ENCODE measurements around the gene PCDH9. TPM values are rescaled to one million over a fixed set of nuclear protein-coding genes. Genes with fewer than 3 reads are reported as not detected.

PCDH9 gene
- total and polyA plus RNA-seq, 2 of the 13 experiments (the other 11 are each of a cell fraction or from before 2014, with no cell fraction given), result 0.09 TPM; not detected in 1

DNA sequence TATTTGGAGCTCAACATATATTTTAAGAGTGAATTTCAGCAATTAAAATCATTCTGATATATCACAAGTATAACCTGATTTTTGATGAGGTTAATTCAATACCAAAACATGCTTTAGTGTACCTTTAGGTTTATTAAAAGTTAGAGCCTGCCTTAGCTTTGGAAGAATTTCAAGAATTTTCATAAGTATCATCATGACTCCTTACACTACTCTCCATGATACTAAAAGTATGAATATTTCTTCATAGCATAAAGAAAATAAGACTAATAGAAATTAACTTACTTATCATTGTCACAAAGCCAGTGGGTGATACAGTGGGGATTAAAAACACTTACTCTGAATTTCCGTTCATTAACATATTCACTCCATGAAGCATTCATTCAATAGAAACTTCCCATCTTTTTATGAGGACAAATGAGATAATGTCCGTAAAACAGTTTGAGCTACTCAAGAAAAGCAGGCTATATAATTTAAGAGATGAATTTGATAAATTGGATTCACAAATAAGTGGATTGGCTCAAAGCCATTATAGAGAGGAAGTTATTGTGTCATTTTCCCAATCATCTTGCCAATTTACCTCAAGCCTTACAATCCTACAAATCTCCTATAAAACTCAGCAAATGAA lies 214.0 kb downstream of the PCDH9 start:
- H3K9me3 ChIP-seq (ENCODE audit: low read length), result no peaks in the 10 kb centered on the region
- ChIA-PET POLR2A (no interaction called here), CTCF (ENCODE audit: low intra/inter-chr PET ratio, low total read pairs) (no interaction called here)
- WGBS (ENCODE audit: low lambda C conversion rate), result 2% methylated on average over 2 of the region's 2 CpGs
- H3K4me3 ChIP-seq (replicated peaks in 1 of 3; ENCODE audit: insufficient read depth in 1 of 3, low read depth in 2 of 3, low read length in 3 of 3), result no peak overlapping the region
- DNase-seq (ENCODE audit: low spot score), result no peak
- H3K4me1 ChIP-seq (ENCODE audit: insufficient read depth, low read length), result no peaks in the 10 kb centered on the region
- in situ Hi-C loops (cut with HindIII; ENCODE audit: extremely low pct_ligation_motif_present, low pct_unique_long_range_greater_than_20kb) (no loop called here), intact Hi-C loops (cut with micrococcal nuclease; ENCODE audit: unreplicated experiment) (no loop called here)
- no peaks in the 10 kb centered on the region for H3K79me2 ChIP-seq (ENCODE audit: insufficient read depth, low read length)
- H4K20me1 ChIP-seq (ENCODE audit: insufficient read depth, low read length), result no peaks in the 10 kb centered on the region
- H3K9ac ChIP-seq (ENCODE audit: insufficient read depth, low read depth, low read length), result no peak overlapping the region
- BruUV-seq (replicated peaks), result no TSS peak
- no peak for ATAC-seq
- no peaks in the 10 kb centered on the region for H3K36me3 ChIP-seq (replicated peaks in 1 of 2; ENCODE audit: control insufficient read depth in 1 of 2, insufficient read depth in 2 of 2, low read length in 2 of 2)
- TF ChIP-seq, protein P1, sequence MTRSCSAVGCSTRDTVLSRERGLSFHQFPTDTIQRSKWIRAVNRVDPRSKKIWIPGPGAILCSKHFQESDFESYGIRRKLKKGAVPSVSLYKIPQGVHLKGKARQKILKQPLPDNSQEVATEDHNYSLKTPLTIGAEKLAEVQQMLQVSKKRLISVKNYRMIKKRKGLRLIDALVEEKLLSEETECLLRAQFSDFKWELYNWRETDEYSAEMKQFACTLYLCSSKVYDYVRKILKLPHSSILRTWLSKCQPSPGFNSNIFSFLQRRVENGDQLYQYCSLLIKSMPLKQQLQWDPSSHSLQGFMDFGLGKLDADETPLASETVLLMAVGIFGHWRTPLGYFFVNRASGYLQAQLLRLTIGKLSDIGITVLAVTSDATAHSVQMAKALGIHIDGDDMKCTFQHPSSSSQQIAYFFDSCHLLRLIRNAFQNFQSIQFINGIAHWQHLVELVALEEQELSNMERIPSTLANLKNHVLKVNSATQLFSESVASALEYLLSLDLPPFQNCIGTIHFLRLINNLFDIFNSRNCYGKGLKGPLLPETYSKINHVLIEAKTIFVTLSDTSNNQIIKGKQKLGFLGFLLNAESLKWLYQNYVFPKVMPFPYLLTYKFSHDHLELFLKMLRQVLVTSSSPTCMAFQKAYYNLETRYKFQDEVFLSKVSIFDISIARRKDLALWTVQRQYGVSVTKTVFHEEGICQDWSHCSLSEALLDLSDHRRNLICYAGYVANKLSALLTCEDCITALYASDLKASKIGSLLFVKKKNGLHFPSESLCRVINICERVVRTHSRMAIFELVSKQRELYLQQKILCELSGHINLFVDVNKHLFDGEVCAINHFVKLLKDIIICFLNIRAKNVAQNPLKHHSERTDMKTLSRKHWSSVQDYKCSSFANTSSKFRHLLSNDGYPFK (CRISPR knock-in tag; IDR thresholded peaks at IDR 0.05; ENCODE audit: borderline replicate concordance), result no peak
- TF ChIP-seq PAX8 (CRISPR knock-in tag; IDR thresholded peaks at IDR 0.05; ENCODE audit: borderline replicate concordance) (no peak), ZSCAN30 (CRISPR knock-in tag; IDR thresholded peaks at IDR 0.05) (no peak), ZMAT3 (CRISPR knock-in tag; conservative IDR thresholded peaks at IDR 0.05) (no peak)
- no peak overlapping the region for H2AFZ ChIP-seq (ENCODE audit: low read length)
- no peak overlapping the region for H3K27ac ChIP-seq (ENCODE audit: extremely low read length, insufficient read depth, low read length)
- H3K27me3 ChIP-seq (ENCODE audit: control insufficient read depth in 1 of 2, insufficient read depth in 2 of 2, low read length in 2 of 2), result no peaks in the 10 kb centered on the region
- FAIRE-seq, result no peak
- H3K4me2 ChIP-seq (ENCODE audit: low read depth, low read length), result no peak overlapping the region

DNA sequence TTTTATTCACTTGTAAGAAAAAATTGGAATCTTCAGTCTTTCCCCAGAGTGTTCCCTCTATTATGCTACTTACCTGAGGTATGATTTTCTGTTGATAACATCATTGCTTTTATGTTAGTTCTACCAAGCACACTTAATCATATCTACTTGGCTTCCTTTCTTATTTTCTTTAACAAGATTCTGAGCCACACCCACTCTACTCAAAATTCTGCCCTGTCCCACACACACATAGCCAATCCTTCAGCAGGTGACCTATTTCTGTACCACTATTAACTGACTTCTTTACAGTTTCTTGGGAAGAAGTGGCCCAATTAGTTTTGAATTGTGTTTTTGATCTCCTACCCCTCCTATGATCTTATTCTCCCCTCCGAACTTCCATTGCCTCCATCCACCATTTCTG lies 215.7 kb downstream of the PCDH9 start:
- Histone ChIP-seq H2AFZ (ENCODE audit: low read length) (no peak overlapping the region), H3K9ac (ENCODE audit: insufficient read depth, low read depth, low read length) (no peak overlapping the region), H3K4me3 (replicated peaks in 1 of 3; ENCODE audit: insufficient read depth in 1 of 3, low read depth in 2 of 3, low read length in 3 of 3) (no peak overlapping the region), H3K79me2 (ENCODE audit: insufficient read depth, low read length) (no peaks in the 10 kb centered on the region), H3K4me1 (ENCODE audit: insufficient read depth, low read length) (no peaks in the 10 kb centered on the region), H3K27ac (ENCODE audit: extremely low read length, insufficient read depth, low read length) (no peak overlapping the region), H3K36me3 (replicated peaks in 1 of 2; ENCODE audit: control insufficient read depth in 1 of 2, insufficient read depth in 2 of 2, low read length in 2 of 2) (no peaks in the 10 kb centered on the region), H4K20me1 (ENCODE audit: insufficient read depth, low read length) (no peaks in the 10 kb centered on the region), H3K27me3 (ENCODE audit: control insufficient read depth in 1 of 2, insufficient read depth in 2 of 2, low read length in 2 of 2) (no peaks in the 10 kb centered on the region), H3K4me2 (ENCODE audit: low read depth, low read length) (no peak overlapping the region), H3K9me3 (ENCODE audit: low read length) (no peaks in the 10 kb centered on the region)
- ChIA-PET CTCF (ENCODE audit: low intra/inter-chr PET ratio, low total read pairs) (no interaction called here), POLR2A (no interaction called here)
- TF ChIP-seq CC2D1A (CRISPR knock-in tag; IDR thresholded peaks at IDR 0.05) (no peak), ZNF30 (CRISPR knock-in tag; IDR thresholded peaks at IDR 0.05) (no peak), MXI1 (IDR thresholded peaks at IDR 0.05; ENCODE audit: borderline replicate concordance, low read depth, low read length) (no peak)
- TF ChIP-seq, protein P2, sequence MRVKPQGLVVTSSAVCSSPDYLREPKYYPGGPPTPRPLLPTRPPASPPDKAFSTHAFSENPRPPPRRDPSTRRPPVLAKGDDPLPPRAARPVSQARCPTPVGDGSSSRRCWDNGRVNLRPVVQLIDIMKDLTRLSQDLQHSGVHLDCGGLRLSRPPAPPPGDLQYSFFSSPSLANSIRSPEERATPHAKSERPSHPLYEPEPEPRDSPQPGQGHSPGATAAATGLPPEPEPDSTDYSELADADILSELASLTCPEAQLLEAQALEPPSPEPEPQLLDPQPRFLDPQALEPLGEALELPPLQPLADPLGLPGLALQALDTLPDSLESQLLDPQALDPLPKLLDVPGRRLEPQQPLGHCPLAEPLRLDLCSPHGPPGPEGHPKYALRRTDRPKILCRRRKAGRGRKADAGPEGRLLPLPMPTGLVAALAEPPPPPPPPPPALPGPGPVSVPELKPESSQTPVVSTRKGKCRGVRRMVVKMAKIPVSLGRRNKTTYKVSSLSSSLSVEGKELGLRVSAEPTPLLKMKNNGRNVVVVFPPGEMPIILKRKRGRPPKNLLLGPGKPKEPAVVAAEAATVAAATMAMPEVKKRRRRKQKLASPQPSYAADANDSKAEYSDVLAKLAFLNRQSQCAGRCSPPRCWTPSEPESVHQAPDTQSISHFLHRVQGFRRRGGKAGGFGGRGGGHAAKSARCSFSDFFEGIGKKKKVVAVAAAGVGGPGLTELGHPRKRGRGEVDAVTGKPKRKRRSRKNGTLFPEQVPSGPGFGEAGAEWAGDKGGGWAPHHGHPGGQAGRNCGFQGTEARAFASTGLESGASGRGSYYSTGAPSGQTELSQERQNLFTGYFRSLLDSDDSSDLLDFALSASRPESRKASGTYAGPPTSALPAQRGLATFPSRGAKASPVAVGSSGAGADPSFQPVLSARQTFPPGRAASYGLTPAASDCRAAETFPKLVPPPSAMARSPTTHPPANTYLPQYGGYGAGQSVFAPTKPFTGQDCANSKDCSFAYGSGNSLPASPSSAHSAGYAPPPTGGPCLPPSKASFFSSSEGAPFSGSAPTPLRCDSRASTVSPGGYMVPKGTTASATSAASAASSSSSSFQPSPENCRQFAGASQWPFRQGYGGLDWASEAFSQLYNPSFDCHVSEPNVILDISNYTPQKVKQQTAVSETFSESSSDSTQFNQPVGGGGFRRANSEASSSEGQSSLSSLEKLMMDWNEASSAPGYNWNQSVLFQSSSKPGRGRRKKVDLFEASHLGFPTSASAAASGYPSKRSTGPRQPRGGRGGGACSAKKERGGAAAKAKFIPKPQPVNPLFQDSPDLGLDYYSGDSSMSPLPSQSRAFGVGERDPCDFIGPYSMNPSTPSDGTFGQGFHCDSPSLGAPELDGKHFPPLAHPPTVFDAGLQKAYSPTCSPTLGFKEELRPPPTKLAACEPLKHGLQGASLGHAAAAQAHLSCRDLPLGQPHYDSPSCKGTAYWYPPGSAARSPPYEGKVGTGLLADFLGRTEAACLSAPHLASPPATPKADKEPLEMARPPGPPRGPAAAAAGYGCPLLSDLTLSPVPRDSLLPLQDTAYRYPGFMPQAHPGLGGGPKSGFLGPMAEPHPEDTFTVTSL (CRISPR knock-in tag; IDR thresholded peaks at IDR 0.05; ENCODE audit: borderline replicate concordance), result no peak
- no peak for ATAC-seq
- WGBS (ENCODE audit: low lambda C conversion rate), result 0% methylated on average over 1 of the region's 1 CpG
- in situ Hi-C loops (cut with HindIII; ENCODE audit: extremely low pct_ligation_motif_present, low pct_unique_long_range_greater_than_20kb), result no loop called here
- no peak for DNase-seq (ENCODE audit: low spot score)
- intact Hi-C loops (cut with micrococcal nuclease; ENCODE audit: unreplicated experiment), result no loop called here
- no TSS peak for BruUV-seq (replicated peaks)
- FAIRE-seq, result no peak
